Epidermal melanocyte (primary cell): ENCODE measurements around the gene GPR25.

ENCODE experiments used
- DNase-seq: peaks from one replicate; pipeline ENCODE4 v3.0.0; 2011; ENCODE audit warnings: low spot score; ENCODE audit not compliant: insufficient read length

The GPR25 gene

DNA sequence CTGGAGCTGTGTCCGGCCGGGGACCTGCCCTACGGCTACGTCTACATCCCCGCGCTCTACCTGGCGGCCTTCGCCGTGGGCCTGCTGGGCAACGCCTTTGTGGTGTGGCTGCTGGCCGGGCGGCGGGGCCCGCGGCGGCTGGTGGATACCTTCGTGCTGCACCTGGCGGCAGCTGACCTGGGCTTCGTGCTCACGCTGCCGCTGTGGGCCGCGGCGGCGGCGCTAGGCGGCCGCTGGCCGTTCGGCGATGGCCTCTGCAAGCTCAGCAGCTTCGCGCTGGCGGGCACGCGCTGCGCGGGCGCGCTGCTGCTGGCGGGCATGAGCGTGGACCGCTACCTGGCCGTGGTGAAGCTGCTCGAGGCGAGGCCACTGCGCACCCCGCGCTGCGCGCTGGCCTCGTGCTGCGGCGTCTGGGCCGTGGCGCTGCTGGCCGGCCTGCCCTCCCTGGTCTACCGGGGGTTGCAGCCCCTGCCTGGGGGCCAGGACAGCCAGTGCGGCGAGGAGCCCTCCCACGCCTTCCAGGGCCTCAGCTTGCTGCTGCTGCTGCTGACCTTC, 412 bp downstream of the GPR25 start:
- DNase-seq, result no peak

DNA sequence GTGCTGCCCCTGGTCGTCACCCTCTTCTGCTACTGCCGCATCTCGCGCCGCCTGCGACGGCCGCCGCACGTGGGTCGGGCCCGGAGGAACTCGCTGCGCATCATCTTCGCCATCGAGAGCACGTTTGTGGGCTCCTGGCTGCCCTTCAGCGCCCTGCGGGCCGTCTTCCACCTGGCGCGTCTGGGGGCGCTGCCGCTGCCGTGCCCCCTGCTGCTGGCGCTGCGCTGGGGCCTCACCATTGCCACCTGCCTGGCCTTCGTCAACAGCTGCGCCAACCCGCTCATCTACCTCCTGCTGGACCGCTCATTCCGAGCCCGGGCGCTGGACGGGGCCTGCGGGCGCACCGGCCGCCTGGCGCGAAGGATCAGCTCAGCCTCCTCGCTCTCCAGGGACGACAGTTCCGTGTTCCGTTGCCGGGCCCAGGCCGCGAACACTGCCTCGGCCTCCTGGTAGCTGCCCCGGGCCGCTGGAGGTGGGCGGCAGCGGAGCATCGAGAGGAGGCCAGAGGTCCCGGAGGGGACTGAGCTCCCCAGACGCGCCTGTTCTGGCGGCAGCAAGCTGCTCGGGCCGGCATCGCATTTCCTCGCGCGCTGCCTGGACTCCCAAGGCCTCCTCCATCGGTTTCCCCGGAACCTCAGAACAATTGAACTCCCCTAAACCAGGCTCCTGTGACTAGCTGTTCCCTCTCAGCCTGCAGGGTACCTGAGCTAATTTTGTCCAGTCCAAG, 1.1 kb downstream of the GPR25 start:
- DNase-seq, result no peak

DNA sequence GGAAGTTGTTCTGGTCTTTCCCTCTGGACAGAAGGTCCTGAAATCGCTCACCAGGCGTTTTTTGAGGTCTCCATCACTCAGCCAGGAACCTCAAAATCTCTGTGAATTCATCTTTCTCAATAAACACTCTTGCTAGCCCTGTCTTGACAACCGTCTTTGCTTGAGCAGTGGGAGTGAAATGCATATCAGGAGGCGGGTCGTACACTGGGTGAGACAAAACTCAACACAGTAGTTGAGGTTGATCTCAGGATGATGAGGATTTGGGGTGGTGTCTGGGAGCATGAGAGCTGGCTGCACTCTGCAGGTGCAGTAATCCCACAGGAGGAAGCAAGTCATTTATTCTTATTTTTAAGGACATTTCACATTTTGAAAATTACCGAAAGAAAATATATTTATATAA, 1.9 kb downstream of the GPR25 start:
- no peak for DNase-seq

DNA sequence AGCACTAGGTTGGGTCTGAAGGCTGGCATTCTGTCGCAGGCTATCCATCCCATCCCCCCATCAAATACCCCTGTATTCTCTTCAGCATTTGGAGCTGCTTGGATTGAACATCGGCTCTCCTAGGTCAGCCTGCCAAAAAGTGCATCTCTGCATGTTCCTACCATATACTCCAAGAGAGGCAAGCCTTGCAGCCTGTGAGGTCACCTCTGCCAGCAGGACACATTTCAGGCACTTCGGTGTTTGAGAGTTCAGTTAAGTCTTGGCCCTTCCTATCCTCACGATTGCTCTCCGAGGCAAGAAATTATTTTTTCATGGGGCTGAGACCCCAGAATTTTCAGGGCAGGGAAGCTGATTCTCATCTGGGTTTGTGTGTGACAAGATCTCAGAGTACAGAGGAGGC, 2.6 kb downstream of the GPR25 start:
- DNase-seq, result no peak

DNA sequence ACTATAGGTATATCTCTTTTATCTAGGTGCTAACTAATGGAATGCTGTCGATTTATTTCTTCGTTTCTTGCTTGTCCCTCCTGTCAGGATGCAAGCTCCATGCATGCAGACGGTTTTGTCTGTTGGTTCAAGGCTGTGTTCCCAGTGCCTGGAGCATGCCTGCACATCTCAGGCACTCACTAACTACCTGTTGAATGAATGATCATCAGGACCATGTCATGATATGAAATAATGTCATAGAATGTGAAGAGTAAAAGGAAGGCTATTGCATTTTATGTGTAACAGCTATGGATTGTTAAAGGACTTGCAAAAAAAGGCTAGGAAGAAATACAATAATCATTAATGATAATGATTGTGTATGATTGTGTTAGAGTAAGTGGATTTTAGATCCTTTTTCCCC, 4.2 kb downstream of the GPR25 start:
- DNase-seq, result no peak

DNA sequence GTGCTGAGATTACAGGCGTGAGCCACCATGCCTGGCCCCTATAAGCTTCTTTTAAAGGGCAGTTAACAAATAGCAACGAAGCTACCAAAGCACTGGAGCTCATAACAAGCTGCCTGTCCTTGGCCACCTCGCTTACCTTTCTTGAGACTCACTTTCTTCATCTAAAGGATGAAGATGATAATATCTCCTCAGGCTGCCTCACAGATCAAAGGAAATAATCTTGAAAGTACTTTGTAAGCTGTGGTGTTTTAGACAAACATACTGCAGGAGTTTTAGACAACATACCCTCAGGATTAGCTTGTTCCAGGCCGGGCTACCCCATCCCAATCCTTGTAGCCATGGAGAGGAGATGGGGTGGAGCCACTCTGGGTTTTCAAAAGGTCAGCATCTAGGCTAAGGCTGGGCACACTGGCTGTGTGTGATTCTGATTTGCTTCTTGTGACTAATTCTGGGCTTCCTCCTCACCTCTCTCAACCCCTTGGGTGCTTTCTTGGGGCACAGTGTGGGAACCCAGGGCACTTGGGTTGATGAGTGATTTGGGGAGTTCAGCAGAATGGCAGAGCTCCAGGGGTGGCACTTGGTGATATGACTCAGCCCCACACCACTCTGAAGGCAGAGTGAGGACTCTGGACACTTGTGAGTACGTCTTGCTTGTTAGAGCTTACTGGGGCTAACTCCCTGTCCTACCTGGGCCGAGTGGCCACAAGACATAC, 5.2 kb downstream of the GPR25 start:
- no peak for DNase-seq

DNA sequence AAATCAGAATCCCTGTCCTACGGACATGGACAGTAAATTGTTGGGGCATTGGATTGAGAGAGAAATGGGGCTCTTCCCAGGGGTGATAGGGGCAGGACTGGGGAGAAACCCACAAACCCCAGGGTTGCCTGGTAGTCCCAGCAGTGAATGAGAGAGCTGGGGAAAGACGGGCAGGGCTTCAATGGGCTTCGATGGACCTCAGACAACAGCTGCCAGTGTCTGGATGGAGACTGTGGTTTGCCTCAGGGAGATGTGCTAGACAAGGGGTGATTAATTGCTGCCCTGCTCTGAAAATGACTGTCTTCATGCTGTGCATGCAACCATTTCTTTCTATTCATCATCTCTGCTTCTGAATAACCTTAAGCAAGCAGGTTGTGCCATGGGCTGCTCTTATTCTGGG, 7.4 kb downstream of the GPR25 start:
- DNase-seq, result peak; percentile 89

DNA sequence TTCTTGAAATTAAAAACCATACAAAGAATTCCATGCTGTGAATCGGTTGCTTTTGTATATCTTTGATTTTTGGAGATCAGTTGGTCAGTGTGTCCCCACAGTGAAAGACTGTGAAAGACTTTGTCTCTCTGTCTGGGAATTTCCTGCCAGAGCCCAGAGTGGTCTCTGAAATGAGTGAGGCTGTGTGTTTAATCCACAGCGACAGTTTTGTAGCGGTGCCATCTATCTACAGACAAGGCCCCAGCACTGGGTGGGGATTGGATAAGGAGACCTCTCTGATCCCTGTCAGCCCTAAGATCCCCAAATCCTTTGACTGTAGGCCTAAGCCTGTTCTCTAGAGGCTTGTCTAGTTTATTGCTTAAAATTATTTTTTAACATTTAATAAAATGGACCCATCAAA, 10.3 kb downstream of the GPR25 start:
- DNase-seq, result no peak

DNA sequence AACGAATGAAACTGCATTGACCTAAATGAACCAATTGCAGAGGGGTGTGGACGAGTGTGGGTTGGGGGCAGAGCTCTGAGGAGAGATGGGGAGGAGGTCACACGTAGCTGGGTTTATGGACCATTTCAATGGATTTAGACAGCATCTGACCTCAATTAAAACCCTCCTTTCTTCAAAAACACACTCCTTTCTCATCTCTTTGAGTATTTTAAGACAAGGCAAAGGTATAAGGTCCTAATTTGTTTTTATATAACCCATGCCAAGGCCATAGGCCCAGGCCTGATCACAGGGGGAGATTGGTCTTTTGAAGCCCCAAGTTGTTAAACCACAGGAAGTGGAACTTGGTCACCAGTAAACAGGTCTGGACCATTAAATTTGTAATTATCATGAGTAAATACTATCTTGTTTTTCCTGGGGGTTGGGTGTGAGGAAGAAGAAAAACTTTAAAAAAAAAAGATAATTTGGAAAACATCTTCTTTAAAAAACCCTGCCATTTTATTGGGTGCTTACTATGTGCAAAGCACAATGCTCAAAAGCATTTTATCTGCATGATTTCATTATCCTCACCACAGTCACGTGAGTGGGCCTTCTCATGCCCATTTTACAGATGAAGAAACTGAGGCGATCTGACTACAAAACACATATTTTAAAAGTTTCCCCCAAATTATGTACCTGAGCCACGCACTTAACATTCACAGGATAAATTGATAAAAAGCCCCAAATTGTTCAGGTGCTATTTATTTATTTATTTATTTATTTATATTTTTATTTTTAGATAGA, 13.0 kb downstream of the GPR25 start:
- no peak for DNase-seq

DNA sequence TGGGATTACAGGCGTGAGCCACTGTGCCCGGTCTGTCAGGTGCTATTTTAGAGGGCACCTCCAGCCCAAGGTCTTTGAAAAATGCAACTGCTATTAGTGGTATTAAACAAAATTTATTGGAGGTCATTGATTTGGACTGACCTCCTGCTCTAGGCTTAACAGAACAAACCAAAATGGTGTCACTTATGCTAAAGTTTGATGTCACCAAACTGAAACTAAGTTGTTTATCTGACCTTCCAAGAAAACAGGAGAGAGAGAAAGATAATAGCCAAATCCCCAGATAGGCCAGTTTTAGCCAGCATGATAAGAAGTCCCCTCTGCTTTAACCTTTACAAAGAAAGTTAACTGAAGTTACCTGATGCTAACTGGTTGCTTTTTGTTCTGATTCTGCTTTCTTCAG, 13.8 kb downstream of the GPR25 start:
- no peak for DNase-seq

DNA sequence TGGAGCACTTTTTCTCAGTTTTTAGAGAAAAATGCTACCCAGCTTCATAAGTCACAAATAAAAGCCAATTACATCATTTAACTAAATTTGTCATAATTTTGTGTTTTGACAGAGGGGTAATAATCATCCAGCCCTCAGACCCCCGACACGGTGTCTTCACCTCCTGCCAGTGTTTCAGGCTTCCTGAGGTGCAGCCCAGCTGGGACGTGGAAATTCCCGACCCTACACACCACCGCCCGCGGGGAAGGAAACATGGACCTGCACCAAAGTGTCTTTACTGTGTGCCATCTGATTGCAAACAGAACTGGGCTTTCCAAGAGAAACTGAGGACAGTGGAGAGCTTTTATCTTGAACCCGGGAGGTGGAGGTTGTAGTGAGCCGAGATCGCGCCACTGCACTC, 14.3 kb downstream of the GPR25 start:
- no peak for DNase-seq

DNA sequence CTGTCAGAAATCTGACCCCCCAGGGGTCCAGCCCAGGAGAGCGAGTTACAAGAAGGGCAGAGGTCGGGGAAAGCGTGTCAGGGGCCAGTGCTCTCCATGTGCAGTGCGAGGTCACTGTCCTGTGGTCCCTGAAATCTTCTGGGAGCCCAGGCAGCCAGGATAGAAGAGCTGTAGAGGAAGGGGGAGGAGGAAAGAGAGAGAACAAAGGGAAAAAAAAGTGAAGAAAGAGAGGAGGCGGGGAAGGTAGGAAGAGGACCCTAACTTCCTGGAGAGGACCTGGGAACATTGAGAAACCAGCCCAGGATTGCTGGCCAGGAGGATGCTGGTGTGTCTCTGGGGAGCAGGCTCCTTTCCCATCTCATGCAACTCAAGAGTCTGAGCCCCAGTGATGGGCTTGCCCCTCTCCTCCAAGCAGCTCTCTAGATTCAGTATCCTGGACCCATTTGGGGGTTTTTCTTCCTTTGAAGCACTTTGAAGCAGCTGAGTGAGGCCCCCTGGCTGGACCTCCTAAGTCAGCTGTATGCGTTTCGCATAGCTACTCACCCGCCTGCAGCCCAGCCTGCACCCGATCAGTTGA, 15.1 kb downstream of the GPR25 start:
- DNase-seq, result no peak

DNA sequence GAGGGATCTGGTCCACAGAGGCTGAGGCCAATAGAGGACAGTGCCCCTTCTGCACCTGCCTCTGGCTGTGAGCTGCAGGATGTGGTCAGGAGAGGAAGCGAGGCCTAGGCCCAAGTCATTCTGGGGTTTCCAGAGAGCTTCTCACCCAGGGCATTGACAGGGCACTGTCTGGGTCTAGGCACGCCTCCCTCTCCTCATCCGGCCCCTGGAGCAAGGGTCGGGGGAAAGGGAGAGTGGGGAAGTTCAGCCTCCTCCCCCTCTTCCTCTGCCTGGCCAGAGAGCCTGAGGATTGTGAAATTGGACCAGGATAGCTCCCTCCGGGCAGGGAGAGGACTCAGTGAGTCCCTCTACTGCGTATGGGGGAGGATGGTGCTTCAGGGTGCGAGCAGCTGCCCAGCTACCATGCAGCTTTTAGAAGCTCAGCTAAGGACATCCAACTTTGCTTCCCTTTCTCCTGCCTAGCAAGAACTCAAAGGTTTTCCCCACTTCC, 15.6 kb downstream of the GPR25 start:
- DNase-seq, result no peak

DNA sequence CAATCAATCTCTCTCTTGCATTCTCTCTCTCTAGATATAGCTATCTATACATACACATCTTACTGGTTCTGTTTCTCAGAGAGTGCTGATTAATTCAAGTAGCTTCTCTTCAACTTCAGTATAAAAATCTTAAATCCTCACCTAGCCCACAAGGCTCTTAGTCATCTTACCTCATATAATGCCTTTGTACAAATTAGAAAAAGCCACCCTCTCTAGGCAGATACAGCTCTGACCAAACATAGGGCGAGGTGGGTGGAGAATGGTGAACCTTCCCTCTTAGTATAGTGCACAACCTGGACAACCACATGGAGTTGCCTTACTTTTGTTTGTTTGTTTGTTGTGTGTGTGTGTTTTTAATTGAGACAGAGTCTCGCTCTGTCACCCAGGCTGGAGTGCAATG, 16.8 kb downstream of the GPR25 start:
- no peak for DNase-seq

DNA sequence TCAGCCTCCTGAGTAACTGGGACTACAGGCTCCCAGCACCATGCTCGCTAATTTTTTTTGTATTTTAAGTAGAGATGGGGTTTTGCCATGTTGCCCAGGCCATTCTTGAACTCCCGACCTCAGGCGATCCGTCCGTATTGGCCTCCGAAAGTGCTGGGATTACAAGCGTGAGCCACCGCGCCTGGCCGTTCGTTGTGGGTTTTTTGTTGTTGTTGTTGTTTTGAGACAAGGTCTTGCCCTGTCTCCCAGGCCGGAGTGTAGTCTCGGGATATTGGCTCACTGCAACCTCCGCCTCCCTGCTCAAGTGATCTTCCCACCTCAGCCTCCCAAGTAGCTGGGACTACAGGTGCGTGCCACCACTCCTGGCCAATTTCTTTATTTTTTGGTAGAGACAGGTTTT, 17.2 kb downstream of the GPR25 start:
- DNase-seq, result no peak

DNA sequence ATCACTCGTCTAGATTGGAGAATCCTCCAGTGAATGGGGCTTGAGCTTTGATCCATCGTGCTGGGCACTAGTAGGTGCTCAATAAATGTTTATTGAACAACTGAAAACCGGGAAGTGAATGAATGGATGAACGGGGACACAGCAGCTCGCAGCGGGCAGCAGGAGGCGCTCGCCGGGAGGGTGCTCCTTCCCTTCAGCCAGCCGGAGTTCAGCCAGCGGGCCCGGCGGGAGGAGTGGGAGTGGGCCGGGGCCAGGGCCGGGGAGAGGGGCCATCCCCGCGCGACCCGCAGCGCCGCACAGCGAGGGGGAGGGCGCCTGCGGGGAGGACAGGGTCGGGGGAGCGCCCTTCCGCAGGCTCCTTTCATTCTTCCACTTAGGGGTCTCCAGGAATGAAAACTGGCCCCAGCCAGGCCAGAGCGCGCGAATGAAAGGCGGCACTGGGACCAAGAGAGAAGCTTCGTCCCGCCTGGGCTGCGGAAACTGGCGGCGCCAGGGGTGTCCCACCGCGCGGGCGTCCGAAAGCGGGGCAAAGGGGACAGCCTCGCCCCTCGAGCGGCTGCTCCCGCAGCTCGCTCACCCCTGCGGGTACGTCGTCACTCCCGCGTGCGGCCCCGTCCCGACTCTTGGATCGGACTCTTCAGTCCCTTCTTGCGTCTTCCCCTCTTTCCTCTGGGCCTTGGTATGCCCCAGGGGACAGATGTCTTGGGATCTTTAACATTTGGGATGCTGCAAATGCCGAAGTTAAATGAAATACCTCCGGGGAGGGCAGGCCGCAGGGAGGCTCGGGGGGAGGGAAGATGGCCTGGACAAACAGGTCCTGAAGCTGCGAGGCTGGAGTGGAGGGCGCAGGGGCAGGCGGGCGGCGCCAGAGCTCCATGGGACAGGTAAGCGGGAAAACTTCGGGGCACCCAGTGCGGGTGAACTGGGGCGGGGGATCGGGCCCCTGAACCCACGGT, 18.3 kb downstream of the GPR25 start:
- DNase-seq, result peak; percentile 36

DNA sequence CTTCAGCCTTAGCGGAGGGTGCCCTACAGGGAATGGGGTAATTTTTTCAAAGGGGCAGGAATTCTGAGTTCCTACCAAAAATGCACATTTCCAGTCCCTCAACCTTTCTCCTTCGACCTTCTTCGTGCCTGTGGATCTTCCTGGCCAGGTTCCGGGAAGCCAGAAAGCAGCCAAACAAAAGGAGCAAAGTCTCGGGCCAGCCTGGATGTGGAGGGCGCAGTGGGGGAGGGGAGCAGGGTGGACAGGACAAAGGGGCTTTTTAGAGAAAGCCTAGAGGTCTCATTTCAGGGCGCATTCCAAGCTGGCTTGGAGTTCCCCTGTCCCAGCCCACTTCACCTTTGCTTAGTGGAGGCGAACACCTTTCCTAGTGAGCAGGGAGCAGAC, 19.0 kb downstream of the GPR25 start:
- no peak for DNase-seq

DNA sequence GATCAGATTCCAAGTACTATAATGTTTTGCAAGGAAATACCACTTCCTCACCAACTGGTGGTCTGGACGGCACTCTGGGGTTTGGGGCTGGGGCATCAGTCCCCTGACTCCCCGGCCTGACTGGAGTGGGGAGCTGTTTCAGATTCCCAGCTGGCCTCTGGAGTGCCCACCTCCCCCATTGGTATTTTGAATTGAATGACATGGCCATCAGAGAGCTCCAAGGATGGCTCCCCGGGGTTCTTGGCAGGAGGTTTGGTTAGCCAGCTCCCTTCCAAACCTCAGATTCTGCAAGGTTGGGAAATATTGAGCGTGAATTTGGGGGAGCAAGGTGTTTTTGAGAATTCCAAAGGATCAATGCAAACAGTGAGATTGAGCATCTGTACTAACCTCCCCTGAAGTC, 19.8 kb downstream of the GPR25 start:
- no peak for DNase-seq

DNA sequence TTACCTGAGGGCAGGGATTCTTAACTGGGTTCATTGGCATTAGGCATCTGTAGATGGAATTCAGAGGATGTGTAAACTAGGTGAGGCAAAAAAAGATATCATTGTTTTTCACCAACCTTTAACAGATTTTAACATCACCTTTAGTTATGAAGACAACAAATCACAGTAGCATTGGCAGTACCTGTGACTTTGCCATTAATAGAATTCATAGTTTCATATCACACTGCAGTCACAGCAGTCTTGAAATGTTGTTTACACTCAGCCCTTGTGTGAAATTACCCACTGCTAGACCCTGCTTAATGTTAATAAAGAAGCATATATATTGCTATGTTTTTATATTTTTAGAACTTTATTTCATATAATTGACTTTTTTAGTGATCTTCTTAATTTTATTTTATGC, 20.2 kb downstream of the GPR25 start:
- DNase-seq, result no peak

DNA sequence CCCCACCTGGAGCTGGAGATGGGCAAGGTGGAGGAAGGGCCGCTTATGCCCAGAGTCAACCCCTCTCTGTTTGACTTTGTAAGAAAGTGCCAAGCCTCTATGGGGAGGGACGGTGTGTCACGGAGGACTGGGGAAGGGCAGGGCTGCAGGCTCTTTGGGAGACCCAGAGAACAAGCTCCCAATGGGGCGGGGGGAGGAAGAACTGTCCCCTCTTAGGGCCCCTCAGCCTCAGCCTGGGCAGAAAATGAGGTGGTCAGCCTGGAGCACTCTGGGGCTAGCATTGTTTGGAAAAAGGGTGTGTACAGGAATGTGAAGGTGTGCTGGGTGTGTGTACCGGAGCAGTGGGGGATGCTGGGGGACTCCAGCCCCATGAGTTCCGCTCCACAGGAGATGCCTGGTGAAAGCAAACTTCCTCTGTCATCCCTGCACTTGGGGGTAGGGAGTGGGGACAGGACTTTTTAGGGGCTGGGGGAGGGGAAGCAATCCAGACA, 20.7 kb downstream of the GPR25 start:
- DNase-seq, result no peak
